Retina (tissue), 1 donor: ENCODE data around the gene CFAP251.
A peak's percentile ranks its signal among the peaks of the same experiment; 100 is the strongest.
"Not testable (repeated sequence)": the region's sequence is repeated elsewhere in the genome, so short reads cannot be mapped to it uniquely, and the experiment has no call there.

Experiments used
- DNase-seq: peaks from one replicate; pipeline ENCODE4 v3.0.0-alpha.2; 2016

The CFAP251 gene

GRCh38 chr12:122029620-122030423 is 111.4 kb downstream of the CFAP251 start:
- no peak for DNase-seq

- no peak for DNase-seq
These were observed 112.1 kb downstream of the CFAP251 start for GRCh38 chr12:122030424-122031035.

DNA sequence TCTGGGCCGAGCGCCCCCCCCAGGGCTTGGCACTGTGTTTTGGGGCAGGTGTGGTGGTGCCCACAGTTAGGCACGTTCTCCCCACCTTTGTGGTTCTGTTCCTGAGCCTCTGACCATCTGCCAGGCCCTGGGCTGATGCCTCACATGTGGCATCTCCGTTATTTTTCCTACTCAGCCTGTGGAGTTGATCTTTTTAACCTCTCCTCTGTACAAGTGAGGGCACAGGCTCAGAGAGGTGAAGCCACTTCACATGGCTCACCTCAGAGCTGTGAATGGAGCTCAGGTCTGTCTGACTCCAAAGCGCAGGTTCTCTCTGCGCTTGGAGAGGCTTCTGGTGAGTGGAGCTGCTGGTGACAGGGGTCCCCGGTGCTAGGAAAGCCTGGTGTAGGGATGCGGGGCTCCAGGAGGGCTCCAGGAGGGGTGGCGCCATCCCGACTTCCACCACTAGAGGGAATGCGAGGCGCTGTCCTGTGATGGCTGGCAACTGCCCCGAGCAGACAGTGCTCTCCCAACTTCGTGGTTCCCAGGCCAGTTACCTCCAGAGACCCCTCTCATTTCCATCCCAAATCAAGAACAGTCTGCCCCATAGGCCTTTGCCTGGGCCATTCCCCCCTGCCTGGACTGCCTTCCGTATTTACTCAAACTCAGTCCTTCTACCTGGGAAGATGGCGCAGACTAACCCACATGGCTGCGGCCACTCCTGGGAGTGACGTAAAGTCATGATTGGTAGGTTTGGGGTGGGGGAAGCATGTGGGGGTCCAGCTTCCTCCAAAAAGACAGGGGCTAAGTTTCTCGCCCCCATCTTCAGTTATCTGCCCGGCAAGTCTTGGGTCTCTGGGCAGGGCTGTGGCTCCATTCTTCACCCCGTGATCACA is 113.2 kb downstream of the CFAP251 start:
- DNase-seq: peak; percentile 64

GRCh38 chr12:122032580-122032979 is 114.2 kb downstream of the CFAP251 start:
- DNase-seq: no peak

DNA sequence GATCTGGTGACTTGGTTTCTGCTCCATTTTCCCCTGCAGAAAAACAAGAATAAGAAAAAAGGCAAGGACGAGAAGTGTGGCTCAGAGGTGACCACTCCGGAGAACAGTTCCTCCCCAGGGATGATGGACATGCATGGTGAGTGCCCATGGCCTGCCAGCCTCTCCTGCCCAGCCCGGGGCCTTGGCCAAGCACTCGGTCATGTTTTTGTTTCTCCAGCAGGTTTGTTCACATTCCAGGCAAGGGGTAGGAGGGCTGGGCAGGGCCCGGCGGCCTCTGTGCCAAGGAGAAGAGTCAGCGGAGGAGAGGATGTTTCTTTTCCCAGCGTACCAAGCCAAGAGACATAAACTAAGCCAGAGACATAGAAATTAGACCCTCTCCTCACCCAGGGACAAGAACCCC is 116.9 kb downstream of the CFAP251 start:
- no peak for DNase-seq

- no peak for DNase-seq
These were observed 117.8 kb downstream of the CFAP251 start for GRCh38 chr12:122036153-122036552.

- DNase-seq: no peak
These were observed 122.4 kb downstream of the CFAP251 start for GRCh38 chr12:122040579-122041386.

DNA sequence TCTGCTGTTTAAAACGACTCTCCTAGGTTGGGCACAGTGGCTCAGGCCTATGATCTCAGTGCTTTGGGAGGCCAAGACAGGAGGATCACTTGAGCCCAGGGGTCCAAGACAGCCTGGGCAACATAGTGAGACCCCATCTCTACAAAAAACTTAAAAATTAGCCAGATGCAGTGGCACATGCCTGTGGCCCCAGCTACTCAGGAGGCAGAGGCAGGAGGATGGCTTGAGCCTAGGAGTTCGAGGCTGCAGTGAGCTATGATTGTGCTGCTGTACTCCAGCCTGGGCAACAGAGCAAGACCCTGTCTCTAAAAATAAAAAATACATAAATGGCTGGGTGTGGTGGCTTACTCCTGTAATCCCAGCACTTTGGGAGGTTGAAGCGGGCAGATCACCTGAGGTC is 123.1 kb downstream of the CFAP251 start:
- DNase-seq: not testable (repeated sequence)

DNA sequence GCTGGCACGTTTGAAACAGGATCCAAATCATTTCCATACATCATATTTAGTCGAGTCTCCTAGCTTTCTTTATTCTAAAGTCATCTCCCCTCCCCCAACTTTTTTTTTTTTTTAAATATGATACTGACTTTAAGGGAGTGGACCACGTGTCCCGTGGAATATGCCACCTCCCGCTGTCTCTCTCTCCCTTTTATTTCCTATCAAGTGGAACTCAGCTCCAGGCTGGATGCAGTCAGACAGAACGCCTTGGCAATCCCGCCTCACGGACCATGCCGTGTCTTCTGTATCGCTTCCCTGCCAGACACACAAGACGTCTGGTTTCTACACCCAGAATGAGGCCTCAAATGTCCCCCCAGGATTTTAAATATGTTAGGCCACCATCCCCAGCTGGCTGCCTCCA is 124.5 kb downstream of the CFAP251 start:
- DNase-seq: no peak

DNA sequence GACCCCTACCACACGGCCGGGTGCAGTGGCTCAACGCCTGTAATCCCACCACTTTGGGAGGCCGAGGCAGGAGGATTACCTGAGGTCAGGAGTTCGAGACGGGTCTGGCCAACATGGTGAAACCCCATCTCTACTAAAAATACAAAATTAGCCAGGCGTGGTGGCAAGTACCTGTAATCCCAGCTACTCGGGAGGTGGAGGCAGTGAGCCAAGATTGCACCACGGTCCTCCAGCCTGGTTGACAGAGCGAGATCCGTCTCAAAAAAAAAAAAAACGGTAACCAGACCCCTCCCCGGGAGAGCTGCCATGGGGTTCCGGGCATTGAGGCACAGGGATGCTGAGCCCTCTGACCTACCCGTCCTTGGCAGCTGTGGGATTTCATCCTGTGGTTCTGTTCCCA is 125.1 kb downstream of the CFAP251 start:
- no peak for DNase-seq

- DNase-seq: no peak
These were observed 126.9 kb downstream of the CFAP251 start for GRCh38 chr12:122045262-122045661.

DNA sequence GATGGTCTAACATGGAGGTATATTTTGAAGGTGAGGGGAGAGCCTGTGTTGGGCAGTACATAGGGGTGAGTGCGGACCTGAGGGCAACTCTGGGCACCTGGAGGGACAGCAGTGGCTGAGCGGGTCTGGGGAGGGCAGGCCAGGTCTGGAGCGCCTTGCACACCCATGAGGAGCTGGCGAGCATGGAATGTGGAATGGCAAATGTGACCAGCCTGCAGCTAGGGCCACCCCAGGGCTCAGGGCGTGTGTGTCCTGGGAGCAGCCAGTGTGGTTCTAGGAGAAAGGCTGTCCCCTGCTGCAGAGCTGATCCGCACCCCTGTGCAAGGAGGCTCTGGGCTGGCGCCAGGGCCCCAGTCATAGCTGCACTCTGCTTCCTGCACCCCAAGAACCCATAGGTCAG is 127.8 kb downstream of the CFAP251 start:
- DNase-seq: no peak

DNA sequence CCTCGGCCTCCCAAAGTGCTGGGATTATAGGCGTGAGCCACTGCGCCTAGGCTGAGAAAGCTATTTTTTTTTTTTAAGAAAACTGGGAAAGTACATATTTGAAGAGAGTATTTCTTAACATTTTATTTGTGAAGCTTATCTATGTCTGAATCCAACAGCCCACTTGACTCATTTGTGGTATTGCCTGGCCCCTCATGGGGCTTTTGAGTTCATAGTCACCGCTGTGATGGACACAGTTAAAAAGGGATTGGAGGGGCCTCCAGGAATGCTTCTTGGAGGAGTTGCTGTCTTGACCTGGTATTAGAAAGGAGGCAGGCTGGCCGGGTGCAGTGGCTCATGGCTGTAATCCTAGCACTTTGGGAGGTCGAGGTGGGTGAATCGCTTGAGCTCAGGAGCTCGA is 129.8 kb downstream of the CFAP251 start:
- no peak for DNase-seq

DNA sequence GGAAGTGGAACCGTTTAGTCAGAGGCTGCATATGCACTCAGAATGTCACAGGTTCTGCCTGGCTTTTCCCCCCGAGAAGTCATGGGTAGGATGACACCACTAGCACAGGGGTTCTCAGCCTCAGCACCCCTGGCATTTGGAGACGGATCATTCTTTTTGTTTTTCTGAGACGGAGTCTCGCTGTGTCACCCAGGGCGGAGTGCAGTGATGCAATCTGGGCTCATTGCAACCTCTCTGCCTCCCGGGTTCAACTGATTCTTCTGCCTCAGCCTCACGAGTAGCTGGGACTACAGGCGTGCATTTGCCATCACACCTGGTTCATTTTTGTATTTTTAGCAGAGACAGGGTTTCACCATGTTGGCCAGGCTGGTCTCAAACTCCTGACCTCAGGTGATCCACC is 131.4 kb downstream of the CFAP251 start:
- DNase-seq: no peak

GRCh38 chr12:122050706-122051105 is 132.3 kb downstream of the CFAP251 start:
- DNase-seq: no peak

GRCh38 chr12:122051231-122051876 is 133.0 kb downstream of the CFAP251 start:
- no peak for DNase-seq

DNA sequence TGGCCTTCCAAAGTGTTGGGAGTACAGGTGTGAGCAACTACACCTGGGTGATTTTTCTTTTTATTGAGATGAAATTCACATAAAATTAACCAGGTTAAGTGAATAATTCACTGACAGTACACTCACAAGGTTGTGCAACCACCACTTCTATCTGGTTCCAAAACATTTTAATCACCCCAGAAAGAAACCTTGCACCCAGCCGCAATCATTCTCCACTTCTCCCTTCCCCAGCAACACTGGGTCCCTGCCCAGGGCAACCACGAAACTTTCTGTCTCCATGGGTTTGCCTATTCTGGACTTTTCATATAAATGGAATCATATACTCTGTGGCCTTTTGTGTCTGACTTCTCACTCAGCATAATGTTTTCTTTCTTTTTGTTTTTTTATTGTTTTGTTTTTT is 133.9 kb downstream of the CFAP251 start:
- no peak for DNase-seq
